Measurements from ENCODE around the gene CDK18. TPM values are rescaled to one million over a fixed set of nuclear protein-coding genes. Genes with fewer than 3 reads are reported as not detected.

CDK18 gene
- total and polyA plus RNA-seq, 4 donors: 9.7 to 21.0 (median 15.0) TPM

DNA sequence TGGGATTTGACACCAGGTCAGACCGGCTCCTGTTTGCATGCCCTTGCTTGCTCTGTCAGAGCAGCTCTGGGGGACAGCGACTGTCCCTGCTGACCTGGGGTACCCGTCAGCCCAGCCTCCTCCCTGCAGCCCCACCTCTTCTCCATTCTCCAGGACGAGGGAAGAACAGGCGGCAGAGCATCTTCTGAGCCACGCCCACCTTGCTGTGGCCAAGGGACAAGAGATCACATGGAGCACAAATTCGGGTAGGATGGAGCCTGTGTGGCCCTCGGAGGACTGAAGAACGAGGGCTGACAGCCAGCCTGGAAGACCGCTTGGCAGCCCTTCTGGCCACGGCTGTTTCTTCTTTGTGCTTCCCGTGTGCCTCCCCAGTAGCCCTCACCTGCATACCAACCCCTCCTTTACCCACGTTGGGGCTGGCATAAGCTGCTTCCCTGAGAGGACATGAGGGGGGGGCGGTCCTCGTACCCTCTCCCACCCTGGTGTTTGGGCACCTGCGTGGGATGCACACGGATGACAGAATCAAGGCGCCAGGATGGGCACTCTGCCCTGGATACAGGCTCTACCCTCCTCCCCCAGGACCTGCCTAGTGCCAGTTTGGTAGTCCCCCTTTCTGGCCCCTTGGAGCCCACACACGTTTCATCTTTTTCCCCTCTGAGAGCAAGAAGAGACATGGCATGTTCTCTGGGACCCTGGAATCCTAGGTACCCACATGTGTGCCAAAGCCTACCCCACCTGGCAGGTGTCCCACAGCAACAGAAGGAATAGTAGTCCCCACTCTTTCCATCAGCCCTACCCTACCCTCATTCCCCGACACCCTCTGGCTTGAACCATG lies 26.9 kb downstream of the CDK18 start:
- H3K9me3 ChIP-seq (ENCODE audit: control insufficient read depth in 4 of 4, insufficient read depth in 3 of 4, low read length in 3 of 4): no peaks in the 10 kb centered on the region
- 88% methylated on average over 20 of the region's 20 CpGs for WGBS, 2 donors
- no peaks in the 10 kb centered on the region for H3K27me3 ChIP-seq (ENCODE audit: control insufficient read depth in 3 of 3, insufficient read depth in 3 of 3, low read length in 2 of 3)
- H3K36me3 ChIP-seq (ENCODE audit: control insufficient read depth in 4 of 4, insufficient read depth in 4 of 4, low read length in 4 of 4): peaks cover 0 to 4% (median 2%) of the 10 kb centered on the region in 4 donors
- peaks cover 0 to 10% (median 0%) of the 10 kb centered on the region in 5 donors for H3K4me1 ChIP-seq (ENCODE audit: control insufficient read depth in 5 of 5, insufficient read depth in 5 of 5, low read length in 5 of 5)
- DNase-seq (no peak), ATAC-seq (ENCODE audit: insufficient read depth, low FRiP score) (no peak)
- no peak overlapping the region for H3K9ac ChIP-seq (ENCODE audit: insufficient read depth in 1 of 2, low read length in 2 of 2)
- no peak overlapping the region for H3K4me3 ChIP-seq
- no peak overlapping the region for H3K27ac ChIP-seq (ENCODE audit: low read depth in 1 of 2, low read length in 1 of 2)
- no peak for TF ChIP-seq CTCF (IDR thresholded peaks at IDR 0.05; ENCODE audit: control extremely low read depth, extremely low read depth)

DNA sequence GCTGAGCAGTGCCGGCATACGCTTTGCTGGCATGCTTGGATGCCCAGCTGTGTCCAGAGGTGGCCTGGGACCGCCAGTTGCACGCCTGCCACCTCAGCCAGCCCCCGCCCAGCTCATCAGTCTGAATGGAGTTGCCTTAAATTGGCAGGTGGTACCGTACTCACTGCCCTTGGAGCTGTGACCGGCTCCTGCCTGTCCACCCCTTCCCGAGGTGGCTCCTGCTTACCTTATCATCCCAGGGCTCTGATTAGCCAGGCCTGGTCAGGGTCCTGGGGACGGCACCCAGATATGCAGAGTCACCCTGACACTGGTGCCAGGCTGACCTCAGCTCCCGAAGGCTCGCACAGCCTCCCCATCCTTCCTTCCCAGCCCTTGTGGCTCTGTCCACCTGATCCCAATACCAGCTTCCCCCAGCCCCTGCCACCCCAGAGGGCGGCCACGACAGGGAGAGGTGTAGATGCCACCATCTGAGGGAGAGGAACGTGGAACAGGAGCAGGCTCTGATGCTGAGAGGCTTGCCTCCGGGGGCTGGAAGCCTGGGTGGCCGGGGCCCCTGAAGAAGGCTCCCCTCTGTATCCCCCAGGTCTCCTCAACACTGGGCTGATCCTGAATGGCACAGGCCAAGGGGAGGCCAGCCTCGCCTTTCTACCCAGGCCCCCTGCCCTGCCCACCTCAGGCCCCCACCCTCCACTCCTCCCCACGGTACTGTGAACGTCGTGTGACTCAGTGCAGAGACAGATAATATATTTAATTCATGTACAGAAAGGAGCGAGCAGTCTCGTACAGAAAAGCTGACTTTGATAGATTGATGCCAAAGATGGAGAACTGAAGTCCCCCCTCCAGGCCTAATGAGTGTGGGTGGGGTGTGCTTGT lies 27.8 kb downstream of the CDK18 start:
- Histone ChIP-seq H3K4me1 (ENCODE audit: control insufficient read depth in 5 of 5, insufficient read depth in 5 of 5, low read length in 5 of 5) (peaks cover 0 to 10% (median 0%) of the 10 kb centered on the region in 5 donors), H3K4me3 (no peak overlapping the region), H3K27ac (ENCODE audit: low read depth in 1 of 2, low read length in 1 of 2) (no peak overlapping the region), H3K9me3 (ENCODE audit: control insufficient read depth in 4 of 4, insufficient read depth in 3 of 4, low read length in 3 of 4) (no peaks in the 10 kb centered on the region), H3K9ac (ENCODE audit: insufficient read depth in 1 of 2, low read length in 2 of 2) (no peak overlapping the region), H3K27me3 (ENCODE audit: control insufficient read depth in 3 of 3, insufficient read depth in 3 of 3, low read length in 2 of 3) (no peaks in the 10 kb centered on the region), H3K36me3 (ENCODE audit: control insufficient read depth in 4 of 4, insufficient read depth in 4 of 4, low read length in 4 of 4) (peaks cover 0 to 4% (median 2%) of the 10 kb centered on the region in 4 donors)
- no peak for TF ChIP-seq CTCF (IDR thresholded peaks at IDR 0.05; ENCODE audit: control extremely low read depth, extremely low read depth)
- DNase-seq: no peak
- ATAC-seq (ENCODE audit: insufficient read depth, low FRiP score): no peak
- WGBS, 2 donors: 92 to 95% methylated on average over 22 of the region's 22 CpGs

GRCh38 chr1:205532996-205533735 lies 28.7 kb downstream of the CDK18 start:
- DNase-seq: peak in 1 of 3 donors; percentile 10
- H3K4me1 ChIP-seq (ENCODE audit: control insufficient read depth in 5 of 5, insufficient read depth in 5 of 5, low read length in 5 of 5): peaks cover 0 to 10% (median 4%) of the 10 kb centered on the region in 5 donors
- TF ChIP-seq CTCF (IDR thresholded peaks at IDR 0.05; ENCODE audit: control extremely low read depth, extremely low read depth): no peak
- H3K27me3 ChIP-seq (ENCODE audit: control insufficient read depth in 3 of 3, insufficient read depth in 3 of 3, low read length in 2 of 3): no peaks in the 10 kb centered on the region
- H3K27ac ChIP-seq (ENCODE audit: low read depth in 1 of 2, low read length in 1 of 2): no peak overlapping the region
- no peak for ATAC-seq (ENCODE audit: insufficient read depth, low FRiP score)
- WGBS, 2 donors: 88 to 92% methylated on average over 12 of the region's 12 CpGs
- H3K9ac ChIP-seq (ENCODE audit: insufficient read depth in 1 of 2, low read length in 2 of 2): no peak overlapping the region
- H3K4me3 ChIP-seq: no peak overlapping the region
- H3K9me3 ChIP-seq (ENCODE audit: control insufficient read depth in 4 of 4, insufficient read depth in 3 of 4, low read length in 3 of 4): no peaks in the 10 kb centered on the region
- H3K36me3 ChIP-seq (ENCODE audit: control insufficient read depth in 4 of 4, insufficient read depth in 4 of 4, low read length in 4 of 4): peaks cover 0 to 3% (median 2%) of the 10 kb centered on the region in 4 donors

Measured in lung (tissue), 12 donors.